Panc1 (cell line): ENCODE data around the gene IL1RAP.

Experiments used
- CTCF ChIP-seq: fragments of 450-650 bp; IDR thresholded peaks from 2 replicates; pipeline ENCODE4 v1.5.1; 2017; ENCODE audit warnings: mild to moderate bottlenecking
- REST ChIP-seq, 2 experiments: IDR thresholded peaks; 2 replicates each; pipeline ENCODE4 v1.6.1; 2011 to 2012; ENCODE audit warnings: low read depth in 2 of 2, control low read depth in 1 of 2, low read length in 1 of 2, mild to moderate bottlenecking in 1 of 2, moderate library complexity in 1 of 2; ENCODE audit not compliant: insufficient read depth in 1 of 2

DNA sequence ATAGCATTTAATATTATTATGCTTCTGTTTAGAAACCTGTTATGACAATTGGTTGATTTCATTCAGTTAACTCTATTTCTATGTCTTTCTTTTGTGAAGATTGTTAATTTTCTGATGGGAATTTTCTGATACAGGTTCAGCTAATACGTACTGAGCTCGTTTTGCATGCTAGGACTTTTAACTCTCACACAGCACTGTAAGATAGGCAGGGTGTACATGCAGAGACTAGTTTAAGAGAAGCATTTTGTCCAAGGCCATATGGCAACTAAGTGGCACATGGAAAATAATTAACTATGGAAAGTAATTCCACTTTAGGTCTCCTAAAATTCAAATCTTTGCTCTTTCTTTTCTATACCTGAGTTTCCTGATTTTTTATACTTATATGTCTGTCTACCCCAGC, 81.9 kb downstream of the IL1RAP start:
- TF ChIP-seq CTCF (no peak), REST (IDR thresholded peaks at IDR 0.05; ENCODE audit: insufficient read depth in 1 of 2, low read depth in 2 of 2, low read length in 1 of 2) (no peak)
